Ovary (tissue), 9 donors: Measurements from ENCODE around the gene MTFR1L. TPM values are rescaled to one million over a fixed set of nuclear protein-coding genes. Genes with fewer than 3 reads are reported as not detected.

Experiments used
- DNase-seq, 5 donors: peaks; one replicate each; pipeline ENCODE4 v3.0.0-alpha.2; 2019 to 2020
- H3K27ac ChIP-seq, 2 donors: fragments of 200-600 bp; one replicate each; pipeline versions ENCODE4 v1.5.1 to v1.8.0; 2019 to 2022
- H3K27me3 ChIP-seq: fragments of 200-600 bp; one replicate; pipeline ENCODE4 v1.8.0; 2022
- H3K36me3 ChIP-seq: fragments of 200-600 bp; sonication (generic); one replicate; pipeline ENCODE4 v1.5.1; 2019
- H3K4me1 ChIP-seq: one replicate; pipeline ENCODE4 v1.8.1; 2013; ENCODE audit warnings: mild to moderate bottlenecking, moderate library complexity; ENCODE audit not compliant: insufficient read depth
- H3K4me3 ChIP-seq: fragments of 200-600 bp; sonication (generic); one replicate; pipeline ENCODE4 v1.5.1; 2017
- H3K9me3 ChIP-seq, 2 donors: fragments of 200-600 bp in 1 of 2; sonication (generic) in 1 of 2; one replicate each; pipeline versions ENCODE4 v1.5.1 to v1.8.1; 2013 to 2019; ENCODE audit warnings: mild to moderate bottlenecking in 1 of 2, moderate library complexity in 1 of 2
- EP300 ChIP-seq: sonication (generic); formaldehyde crosslinking; IDR thresholded peaks from one replicate; pipeline ENCODE4 v1.6.1; 2017; ENCODE audit warnings: antibody characterized with exemption
- POLR2A ChIP-seq: fragments of 450-650 bp; IDR thresholded peaks from one replicate; pipeline ENCODE4 v1.6.1; 2017; ENCODE audit warnings: antibody characterized with exemption, mild to moderate bottlenecking, moderate library complexity
- WGBS, 3 donors: extraction: QIAGEN DNeasy Blood & Tissue Kit in 1 of 3; methylation state at CpG; one replicate each; pipeline versions ENCODE4 v1.1.5 to v1.1.7; 2013 to 2017; 5-methylcytosine and 5-hydroxymethylcytosine counted together
- intact Hi-C, 4 donors: fragments of 100-400 bp; cut with DNase I; formaldehyde crosslinking; loops; one replicate each; pipeline versions ENCODE4 v1.11.0 to v1.15.1; 2022 to 2023
- polyA plus RNA-seq, 2 donors: library from polyadenylated mRNA; stranded (reverse); fragments of 200-250 nt in 1 of 2; fragments of 350-450 nt in 1 of 2; fragmentation: Illumina TruSeq in 1 of 2; extraction: RNeasy Lipid Tissue Mini Kit (QIAGEN cat#74804) in 1 of 2; gene quantifications; one replicate each; pipeline ENCODE4 v1.2.3, GENCODE V29; 2013 to 2014
- total RNA-seq, 7 donors: library from RNA; depleted of rRNA in 2 of 7; stranded (reverse); fragments of >200 nt in 2 of 7; fragmentation: NEBNext Ultra II Directional in 3 of 7; extraction: Animal tissue kit (Norgen Biotek cat#: 25700) in 3 of 7; gene quantifications; one replicate each; pipeline versions ENCODE4 v1.1.0 to v1.2.4, GENCODE V29; 2016 to 2023
- TF ChIP-seq, protein P1 (sequence below), 3 donors: fragments of 450-650 bp in 2 of 3; fragments of 200-600 bp in 1 of 3; IDR thresholded peaks; one replicate each; pipeline versions ENCODE4 v1.5.1 to v1.8.0; 2016 to 2022; ENCODE audit warnings: antibody characterized with exemption in 3 of 3, mild to moderate bottlenecking in 1 of 3
- donor health status: DM: no; HTN: no; CAD: no; lungs with moderate emphysema.
- donor health status: DM: no; HTN: no; CAD: no.
- donor health status: Bipolar disorder and iron deficiency.
- donor health status: DM: yes; HTN: yes; CAD: no.
- donor health status: DM: no; HTN: no; CAD: no.
- donor health status: DM: yes; HTN: yes; CAD: no.

The MTFR1L gene
- total and polyA plus RNA-seq, 9 donors: 55.5 to 113 (median 97.1) TPM

DNA sequence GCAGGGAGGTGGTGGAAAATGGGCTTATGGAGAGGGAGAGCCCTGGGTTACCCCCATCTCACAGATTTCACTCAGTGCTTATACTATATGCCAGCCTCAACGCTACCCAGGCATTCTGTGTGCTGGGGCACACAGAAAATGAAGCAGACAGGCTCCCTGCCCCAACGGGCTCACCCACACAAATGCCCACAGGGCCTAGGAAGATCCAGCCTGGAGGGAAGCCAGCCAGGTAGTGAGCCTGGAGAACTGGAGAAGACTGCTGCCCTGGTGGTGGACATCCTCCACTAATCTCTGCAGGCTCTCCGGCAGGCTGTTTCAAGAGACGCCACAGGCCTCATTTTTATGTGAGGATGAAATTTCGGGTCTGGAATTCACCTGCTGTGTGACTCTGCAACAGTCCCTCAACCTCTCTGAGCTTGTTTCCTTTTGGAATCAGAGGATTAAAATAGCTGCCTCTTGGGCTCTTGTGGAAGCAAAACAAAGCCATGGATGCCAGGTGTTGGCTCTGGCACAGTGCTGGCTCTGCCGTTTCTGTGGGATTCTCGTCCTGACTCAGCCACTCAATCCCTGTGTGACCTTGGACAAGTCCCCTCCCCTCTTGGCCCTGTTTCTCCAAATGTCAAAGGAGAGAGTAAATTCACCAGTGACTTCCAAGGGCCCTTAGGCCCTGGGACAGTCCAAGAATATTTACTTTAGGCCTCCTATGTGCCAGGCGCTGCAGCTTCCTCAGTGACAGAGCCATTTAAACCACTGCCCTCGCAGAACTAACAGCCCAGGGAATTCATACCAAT is 52.1 kb downstream of the MTFR1L start:
- peak overlapping the region; percentile 51 to 72 for H3K27ac ChIP-seq
- intact Hi-C loops: loop anchor here in 2 of 4 donors (10.0 kb wide), 1 partner anchor 47 kb away; no protein-coding TSS in a partner anchor
- H3K4me3 ChIP-seq: no peak overlapping the region
- H3K4me1 ChIP-seq: peaks cover 33% of the 10 kb centered on the region
- H3K27me3 ChIP-seq: no peaks in the 10 kb centered on the region
- TF ChIP-seq POLR2A (no peak), EP300 (no peak)
- TF ChIP-seq, protein P1, sequence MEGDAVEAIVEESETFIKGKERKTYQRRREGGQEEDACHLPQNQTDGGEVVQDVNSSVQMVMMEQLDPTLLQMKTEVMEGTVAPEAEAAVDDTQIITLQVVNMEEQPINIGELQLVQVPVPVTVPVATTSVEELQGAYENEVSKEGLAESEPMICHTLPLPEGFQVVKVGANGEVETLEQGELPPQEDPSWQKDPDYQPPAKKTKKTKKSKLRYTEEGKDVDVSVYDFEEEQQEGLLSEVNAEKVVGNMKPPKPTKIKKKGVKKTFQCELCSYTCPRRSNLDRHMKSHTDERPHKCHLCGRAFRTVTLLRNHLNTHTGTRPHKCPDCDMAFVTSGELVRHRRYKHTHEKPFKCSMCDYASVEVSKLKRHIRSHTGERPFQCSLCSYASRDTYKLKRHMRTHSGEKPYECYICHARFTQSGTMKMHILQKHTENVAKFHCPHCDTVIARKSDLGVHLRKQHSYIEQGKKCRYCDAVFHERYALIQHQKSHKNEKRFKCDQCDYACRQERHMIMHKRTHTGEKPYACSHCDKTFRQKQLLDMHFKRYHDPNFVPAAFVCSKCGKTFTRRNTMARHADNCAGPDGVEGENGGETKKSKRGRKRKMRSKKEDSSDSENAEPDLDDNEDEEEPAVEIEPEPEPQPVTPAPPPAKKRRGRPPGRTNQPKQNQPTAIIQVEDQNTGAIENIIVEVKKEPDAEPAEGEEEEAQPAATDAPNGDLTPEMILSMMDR (IDR thresholded peaks at IDR 0.05): no peak
- no peaks in the 10 kb centered on the region for H3K36me3 ChIP-seq
- WGBS, 3 donors: 36 to 53% (median 38%) methylated on average over 9 of the region's 9 CpGs
- no peaks in the 10 kb centered on the region for H3K9me3 ChIP-seq
- peak; percentile 31 to 64 (median 45) for DNase-seq

DNA sequence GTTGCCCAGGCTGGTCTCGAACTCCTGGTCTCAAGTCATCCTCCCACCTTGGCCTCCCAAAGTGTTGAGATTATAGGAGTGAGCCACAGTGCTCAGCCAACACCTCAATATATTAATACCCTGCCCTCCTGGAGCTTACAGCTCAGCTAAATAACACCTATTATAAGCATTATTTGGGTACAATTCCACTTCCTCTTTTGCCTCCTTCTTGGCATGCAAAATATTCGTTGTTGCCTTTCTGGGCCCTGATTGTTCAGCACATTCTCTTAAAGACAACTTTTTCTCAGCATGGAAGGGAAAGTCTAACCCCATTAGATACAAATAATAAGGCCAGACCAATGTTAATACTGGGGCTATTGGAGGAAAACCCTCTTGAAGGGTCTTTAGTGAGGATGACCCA is 53.0 kb downstream of the MTFR1L start:
- intact Hi-C loops: loop anchor here in 2 of 4 donors (10.0 kb wide), 1 partner anchor 48 kb away; no protein-coding TSS in a partner anchor
- no peak for DNase-seq
- Histone ChIP-seq H3K9me3 (no peaks in the 10 kb centered on the region), H3K27me3 (no peaks in the 10 kb centered on the region), H3K27ac (peak overlapping the region in 1 of 2 donors; percentile 97), H3K4me1 (peaks cover 33% of the 10 kb centered on the region), H3K36me3 (no peaks in the 10 kb centered on the region), H3K4me3 (no peak overlapping the region)
- 23 to 43% (median 29%) methylated on average over 2 of the region's 2 CpGs for WGBS, 3 donors
- TF ChIP-seq EP300: no peak
- TF ChIP-seq POLR2A: no peak
- TF ChIP-seq, protein P1 (IDR thresholded peaks at IDR 0.05): no peak

DNA sequence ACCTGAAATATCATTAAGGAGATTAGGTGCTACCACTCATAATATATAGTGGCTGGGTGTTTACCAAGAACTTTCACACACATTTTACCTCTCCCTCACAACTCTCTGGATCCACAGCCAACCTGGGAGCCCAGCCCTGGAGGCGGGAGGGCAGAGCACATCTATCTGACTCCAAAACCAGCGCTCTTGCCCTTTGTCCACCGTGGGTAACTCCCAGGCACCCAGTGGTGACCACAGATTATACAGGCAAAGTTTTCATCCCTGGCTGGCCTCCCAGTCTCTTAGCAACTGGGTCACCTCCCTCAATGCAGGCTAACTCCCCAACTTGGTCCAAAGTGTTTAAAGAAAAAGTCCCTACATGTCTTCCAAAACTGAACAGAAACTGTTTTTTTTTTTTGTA is 53.4 kb downstream of the MTFR1L start:
- Histone ChIP-seq H3K27me3 (no peaks in the 10 kb centered on the region), H3K27ac (peak overlapping the region in 1 of 2 donors; percentile 97), H3K9me3 (no peaks in the 10 kb centered on the region), H3K4me1 (peaks cover 33% of the 10 kb centered on the region), H3K36me3 (no peaks in the 10 kb centered on the region), H3K4me3 (no peak overlapping the region)
- peak; percentile 57 to 65 (median 61) for DNase-seq
- WGBS, 3 donors: 20 to 44% (median 20%) methylated on average over 3 of the region's 3 CpGs
- TF ChIP-seq, protein P1 (IDR thresholded peaks at IDR 0.05): peak in 1 of 3 donors; percentile 10
- TF ChIP-seq POLR2A: no peak
- intact Hi-C loops: loop anchor here in 2 of 4 donors (10.0 kb wide), 1 partner anchor 48 kb away; no protein-coding TSS in a partner anchor

DNA sequence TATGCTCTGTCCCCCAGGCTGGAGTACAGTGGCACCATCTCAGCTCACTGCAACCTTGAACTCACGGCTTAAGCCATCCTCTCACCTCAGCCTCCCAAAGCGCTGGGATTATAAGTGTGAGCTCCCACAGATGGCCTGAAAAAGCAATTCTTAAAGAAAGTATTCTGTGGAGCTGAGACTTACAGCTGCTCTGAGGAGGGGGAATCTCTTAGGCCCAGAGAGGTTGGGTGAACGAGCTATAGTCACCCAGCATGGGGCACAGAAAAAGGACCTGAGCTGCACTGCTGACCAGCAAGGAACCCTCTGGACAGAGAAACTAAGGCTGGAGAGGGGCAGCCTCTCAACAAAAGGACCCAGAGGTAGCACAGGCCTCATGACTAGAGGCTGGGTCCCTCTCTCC is 54.5 kb downstream of the MTFR1L start:
- TF ChIP-seq EP300 (no peak), POLR2A (no peak)
- TF ChIP-seq, protein P1 (IDR thresholded peaks at IDR 0.05): no peak
- Histone ChIP-seq H3K36me3 (no peaks in the 10 kb centered on the region), H3K4me1 (peaks cover 37% of the 10 kb centered on the region), H3K4me3 (peak overlapping the region; percentile 56), H3K27me3 (no peaks in the 10 kb centered on the region), H3K9me3 (no peaks in the 10 kb centered on the region), H3K27ac (peak overlapping the region; percentile 91 to 97)
- intact Hi-C loops: loop anchor here in 2 of 4 donors (10.0 kb wide), 1 partner anchor 49 kb away; no protein-coding TSS in a partner anchor
- peak in 2 of 5 donors; percentile 3 to 7 for DNase-seq
- WGBS, 3 donors: 32 to 69% (median 47%) methylated on average over 3 of the region's 3 CpGs
